MM.1S (cell line): ENCODE results near the gene RASL12.

ENCODE experiments used
- CTCF ChIP-seq: fragments of 300-600 bp; sonication (generic); IDR thresholded peaks from 2 replicates; pipeline ENCODE4 v1.5.1; 2016; ENCODE audit warnings: antibody characterized with exemption, low read length, mixed read lengths
- EZH2 ChIP-seq: fragments of 300-600 bp; sonication (generic); optimal IDR thresholded peaks from 2 replicates; pipeline ENCODE3; 2017; ENCODE audit warnings: low read depth, mild to moderate bottlenecking, antibody characterized with exemption, low read length, mixed read lengths

- no peak for TF ChIP-seq EZH2
- no peak for TF ChIP-seq CTCF
Observed at GRCh38 chr15:65092911-65093792, 25.4 kb upstream of the RASL12 start.
